Measurements from ENCODE around the gene KLHL29. TPM values are rescaled to one million over a fixed set of nuclear protein-coding genes. Genes with fewer than 3 reads are reported as not detected.

The KLHL29 gene
- total RNA-seq, 1 experiment from 2014 or later, result 2.4 TPM

DNA sequence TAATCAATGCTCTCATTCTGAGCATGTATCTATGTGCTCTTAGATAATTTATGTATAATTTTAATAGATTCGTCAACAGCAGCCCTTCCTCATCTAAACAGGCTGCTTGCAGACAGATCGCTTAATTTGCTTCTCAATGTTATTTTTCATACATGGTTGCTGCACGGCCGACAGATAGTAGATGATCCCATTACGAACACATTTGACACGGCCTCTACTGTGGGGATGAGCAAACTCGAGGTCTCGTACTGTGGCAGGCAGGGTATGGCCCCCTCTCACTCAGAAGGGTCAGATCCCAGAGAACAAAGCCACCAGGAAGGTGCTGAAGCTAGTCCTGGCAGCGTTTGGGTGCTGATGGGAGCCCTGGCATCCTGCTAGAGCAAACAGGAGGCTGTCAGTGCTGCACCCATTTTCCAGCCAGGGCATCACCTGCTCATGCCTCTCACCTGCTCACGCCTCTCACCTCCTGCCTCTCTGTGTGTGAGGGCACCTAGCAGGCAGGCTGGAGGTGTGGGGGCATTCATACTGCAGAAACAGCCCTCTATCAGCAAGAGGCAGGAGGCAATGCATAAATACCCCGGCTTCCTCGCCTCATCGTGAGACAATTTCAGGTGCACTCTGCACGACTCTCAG is 80.0 kb downstream of the KLHL29 start:
- peaks cover 15% of the 10 kb centered on the region for H3K27me3 Mint-ChIP-seq (ENCODE audit: low read depth)
- H4K5ac ChIP-seq (ENCODE audit: insufficient read length, low read depth, low read length), result peak overlapping the region; percentile 25
- H3K14ac ChIP-seq (ENCODE audit: insufficient read depth, low read length), result no peak overlapping the region; the same call in 1 of the 2 replicates
- no peaks in the 10 kb centered on the region for H3K4me1 ChIP-seq (ENCODE audit: insufficient read depth, low read length)
- no peak overlapping the region for H2AK5ac ChIP-seq (ENCODE audit: insufficient read length, low read length)
- no peak overlapping the region for H3K23ac ChIP-seq (ENCODE audit: insufficient read length, low read depth, low read length)
- TF ChIP-seq, protein P1, sequence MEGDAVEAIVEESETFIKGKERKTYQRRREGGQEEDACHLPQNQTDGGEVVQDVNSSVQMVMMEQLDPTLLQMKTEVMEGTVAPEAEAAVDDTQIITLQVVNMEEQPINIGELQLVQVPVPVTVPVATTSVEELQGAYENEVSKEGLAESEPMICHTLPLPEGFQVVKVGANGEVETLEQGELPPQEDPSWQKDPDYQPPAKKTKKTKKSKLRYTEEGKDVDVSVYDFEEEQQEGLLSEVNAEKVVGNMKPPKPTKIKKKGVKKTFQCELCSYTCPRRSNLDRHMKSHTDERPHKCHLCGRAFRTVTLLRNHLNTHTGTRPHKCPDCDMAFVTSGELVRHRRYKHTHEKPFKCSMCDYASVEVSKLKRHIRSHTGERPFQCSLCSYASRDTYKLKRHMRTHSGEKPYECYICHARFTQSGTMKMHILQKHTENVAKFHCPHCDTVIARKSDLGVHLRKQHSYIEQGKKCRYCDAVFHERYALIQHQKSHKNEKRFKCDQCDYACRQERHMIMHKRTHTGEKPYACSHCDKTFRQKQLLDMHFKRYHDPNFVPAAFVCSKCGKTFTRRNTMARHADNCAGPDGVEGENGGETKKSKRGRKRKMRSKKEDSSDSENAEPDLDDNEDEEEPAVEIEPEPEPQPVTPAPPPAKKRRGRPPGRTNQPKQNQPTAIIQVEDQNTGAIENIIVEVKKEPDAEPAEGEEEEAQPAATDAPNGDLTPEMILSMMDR (conservative IDR thresholded peaks at IDR 0.05), result no peak
- no peaks in the 10 kb centered on the region for H3K79me1 ChIP-seq (ENCODE audit: insufficient read depth, low read depth, low read length, poor library complexity, severe bottlenecking)
- no peaks in the 10 kb centered on the region for H3K9me3 ChIP-seq (ENCODE audit: control insufficient read depth, low read depth, low read length)
- no peak for DNase-seq
- H2BK15ac ChIP-seq (ENCODE audit: low read depth, low read length), result no peak overlapping the region
- H3K4me1 Mint-ChIP-seq, result peaks cover 2 to 8% of the 10 kb centered on the region in 2 experiments
- no peak overlapping the region for H3K4me3 Mint-ChIP-seq
- no peak overlapping the region for H2BK20ac ChIP-seq (ENCODE audit: low read depth, low read length, poor library complexity, severe bottlenecking)
- H3K23me2 ChIP-seq (ENCODE audit: insufficient read length, low read depth, low read length, poor library complexity, severe bottlenecking), result no peaks in the 10 kb centered on the region
- no peak overlapping the region for H3K9ac ChIP-seq (ENCODE audit: extremely low read depth, insufficient read length, low read length)
- WGBS (ENCODE audit: extremely low coverage, insufficient read length, low lambda C conversion rate), result no CpG with 5 or more reads among the region's 14 CpGs
- H3K79me2 ChIP-seq (ENCODE audit: insufficient read depth, low read length), result no peaks in the 10 kb centered on the region
- H3K27ac Mint-ChIP-seq, result peak overlapping the region in 1 of 3 experiments; percentile 54; a peak in 1 of 7 replicates
- H2AFZ ChIP-seq (ENCODE audit: low read length), result no peak overlapping the region
- no peaks in the 10 kb centered on the region for H3K27me3 ChIP-seq (ENCODE audit: insufficient read depth, low read length)
- H3K18ac ChIP-seq (ENCODE audit: insufficient read length, low read depth, low read length), result no peak overlapping the region
- no peak overlapping the region for H3T11ph ChIP-seq (ENCODE audit: low read length)
- H3K27ac ChIP-seq (ENCODE audit: insufficient read length, low read depth, low read length), result no peak overlapping the region
- no peaks in the 10 kb centered on the region for H4K20me1 ChIP-seq (ENCODE audit: control insufficient read depth, insufficient read depth, insufficient read length)
- no peak overlapping the region for H2BK5ac ChIP-seq (ENCODE audit: insufficient read length, low read length)
- no peaks in the 10 kb centered on the region for H3K36me3 Mint-ChIP-seq (ENCODE audit: insufficient read depth in 1 of 3, low read depth in 3 of 3)
- H2BK120ac ChIP-seq (ENCODE audit: low read depth, low read length, poor library complexity, severe bottlenecking), result no peak overlapping the region
- no peaks in the 10 kb centered on the region for H3K9me3 Mint-ChIP-seq
- H3K4me2 ChIP-seq (ENCODE audit: insufficient read depth, insufficient read length, low read length), result no peak overlapping the region
- no peak overlapping the region for H3K4ac ChIP-seq (ENCODE audit: low read depth, low read length)
- no peak overlapping the region for H3K56ac ChIP-seq (ENCODE audit: insufficient read length, low read depth, low read length)
- no peak overlapping the region for H4K8ac ChIP-seq (replicated peaks; ENCODE audit: insufficient read length, low read depth, low read length)
- H2BK12ac ChIP-seq (ENCODE audit: insufficient read length, low read depth, low read length), result no peak overlapping the region
- no peak overlapping the region for H4K91ac ChIP-seq (ENCODE audit: insufficient read length, low read depth, low read length)
